HCT116 (cell line): ENCODE results near the gene CNTN4. TPM values are rescaled to one million over a fixed set of nuclear protein-coding genes. Genes with fewer than 3 reads are reported as not detected.

Experiments
- ATAC-seq: fragments of 200-7000 bp; cut with Tn5 transposase; 2 replicates; pipeline ENCODE4 v1.9.1; 2020; ENCODE audit warnings: mild to moderate bottlenecking, moderate library complexity
- BruUV-seq: library from RNA; stranded (reverse); fragments of 400-500 nt; replicated peaks from 2 replicates; lab custom pipeline; 2021; lab: Mats Ljungman, UMichigan
- CTCF ChIA-PET: fragments of 300-600 bp; sonication (Branson Sonifier 250); formaldehyde crosslinking; loops from one replicate; lab custom pipeline; 2021; ENCODE audit warnings: antibody characterized with exemption; lab: Charles Lee
- POLR2A ChIA-PET: fragments of 300-600, 350-600 bp; sonication (Branson Sonifier 250); formaldehyde crosslinking; loops from one replicate; lab custom pipeline; 2021; ENCODE audit warnings: antibody characterized with exemption; lab: Charles Lee
- RAD21 ChIA-PET, 2 experiments: fragments of 300-600 bp; sonication (Branson Sonifier 250); formaldehyde crosslinking; loops; one replicate each; lab custom pipeline; 2023; ENCODE audit warnings: low total read pairs in 2 of 2; ENCODE audit not compliant: uncharacterized antibody in 2 of 2, unreplicated experiment in 2 of 2, low non-redundant PET in 1 of 2; lab: Charles Lee
- DNase-seq: peaks from one replicate; pipeline ENCODE4 v3.0.0-alpha.2; 2010; ENCODE audit warnings: low read depth, low spot score
- H2AFZ ChIP-seq: fragments of 200-600 bp; shearing (Covaris generic), sonication (generic); 2 replicates; pipeline ENCODE4 v1.6.1; 2017; ENCODE audit warnings: low read depth, mixed run types, mixed read lengths, antibody characterized with exemption, low read length; ENCODE audit not compliant: poor library complexity, severe bottlenecking
- H3K27ac ChIP-seq: 2 replicates; pipeline ENCODE4 v1.5.1; 2012; ENCODE audit warnings: low read depth, low read length
- H3K27me3 ChIP-seq: fragments of 200-600 bp; sonication (generic); 2 replicates; pipeline ENCODE4 v1.6.1; 2016; ENCODE audit warnings: mixed run types, low read length, mixed read lengths; ENCODE audit not compliant: insufficient read depth
- H3K36me3 ChIP-seq, 2 experiments: fragments of 200-500 bp in 1 of 2; fragments of 200-600 bp in 1 of 2; sonication (Bioruptor generic) in 1 of 2; sonication (generic) in 1 of 2; 2 replicates each; pipeline versions ENCODE4 v1.5.1 to v1.6.1; 2014 to 2016; ENCODE audit warnings: low read length in 2 of 2, inconsistent platforms in 1 of 2, mixed read lengths in 1 of 2, mixed run types in 1 of 2; ENCODE audit not compliant: insufficient read depth in 2 of 2, control insufficient read depth in 1 of 2
- H3K4me1 ChIP-seq, 2 experiments: fragments of 200-600 bp in 1 of 2; sonication (generic) in 1 of 2; 2 replicates each; pipeline versions ENCODE4 v1.5.1 to v1.6.1; 2012 to 2017; ENCODE audit warnings: low read length in 2 of 2, inconsistent platforms in 1 of 2, mild to moderate bottlenecking in 1 of 2, mixed read lengths in 1 of 2, mixed run types in 1 of 2, moderate library complexity in 1 of 2; ENCODE audit not compliant: insufficient read depth in 2 of 2, control insufficient read depth in 1 of 2
- H3K4me2 ChIP-seq: fragments of 200-600 bp; sonication (generic); 2 replicates; pipeline ENCODE4 v1.6.1; 2017; ENCODE audit warnings: mixed run types, low read length, mixed read lengths
- H3K4me3 ChIP-seq, 2 experiments: fragments of 200-600 bp in 1 of 2; sonication (generic) in 1 of 2; replicated peaks in 1 of 2; 2 replicates each; pipeline ENCODE4 v1.5.1; 2011 to 2016; ENCODE audit warnings: low read length in 2 of 2, control low read depth in 1 of 2, low read depth in 1 of 2, mild to moderate bottlenecking in 1 of 2, mixed read lengths in 1 of 2, mixed run types in 1 of 2
- H3K79me2 ChIP-seq: fragments of 200-600 bp; sonication (generic); 2 replicates; pipeline ENCODE4 v1.6.1; 2017; ENCODE audit warnings: mild to moderate bottlenecking, mixed run types, low read length, moderate library complexity, mixed read lengths; ENCODE audit not compliant: insufficient read depth
- H3K9ac ChIP-seq: fragments of 200-600 bp; sonication (generic); 2 replicates; pipeline ENCODE4 v1.6.1; 2016; ENCODE audit warnings: low read length, mixed read lengths
- H3K9me2 ChIP-seq: fragments of 200-600 bp; sonication (generic), shearing (Covaris generic); 2 replicates; pipeline ENCODE4 v1.6.1; 2017; ENCODE audit warnings: mixed run types, mild to moderate bottlenecking, moderate library complexity; ENCODE audit not compliant: insufficient read depth
- H3K9me3 ChIP-seq, 2 experiments: fragments of 200-500 bp in 1 of 2; fragments of 200-600 bp in 1 of 2; sonication (Bioruptor generic) in 1 of 2; sonication (generic) in 1 of 2; 2 replicates each; pipeline ENCODE4 v1.6.1; 2014 to 2017; ENCODE audit warnings: low read length in 2 of 2, mixed read lengths in 2 of 2, inconsistent platforms in 1 of 2, low read depth in 1 of 2, mild to moderate bottlenecking in 1 of 2, mixed run types in 1 of 2, moderate library complexity in 1 of 2; ENCODE audit not compliant: control insufficient read depth in 1 of 2, insufficient read depth in 1 of 2
- H4K20me1 ChIP-seq: fragments of 200-600 bp; sonication (generic), shearing (Covaris generic); 2 replicates; pipeline ENCODE4 v1.6.1; 2017; ENCODE audit warnings: mixed run types, mild to moderate bottlenecking, moderate library complexity; ENCODE audit not compliant: insufficient read depth
- CBX3 ChIP-seq: IDR thresholded peaks from 2 replicates; pipeline ENCODE4 v1.6.1; 2012; ENCODE audit warnings: low read depth
- CEBPB ChIP-seq: IDR thresholded peaks from 2 replicates; pipeline ENCODE4 v1.6.1; 2012; ENCODE audit warnings: low read depth
- EGR1 ChIP-seq: IDR thresholded peaks from 2 replicates; pipeline ENCODE4 v1.6.1; 2012; ENCODE audit warnings: low read depth
- ELF1 ChIP-seq: IDR thresholded peaks from 2 replicates; pipeline ENCODE4 v1.6.1; 2012; ENCODE audit warnings: low read depth, borderline replicate concordance
- EZH2 ChIP-seq: fragments of 200-600 bp; sonication (generic); IDR thresholded peaks from 2 replicates; pipeline ENCODE4 v1.6.1; 2017; ENCODE audit warnings: antibody characterized with exemption, mixed run types
- EZH2phosphoT487 ChIP-seq: fragments of 200-600 bp; IDR thresholded peaks from 2 replicates; pipeline ENCODE4 v1.6.1; 2018; ENCODE audit warnings: antibody characterized with exemption, borderline replicate concordance
- RAD21 ChIP-seq: IDR thresholded peaks from 2 replicates; pipeline ENCODE4 v1.6.1; 2012; ENCODE audit warnings: low read depth, mild to moderate bottlenecking
- REST ChIP-seq: IDR thresholded peaks from 2 replicates; pipeline ENCODE4 v1.6.1; 2012; ENCODE audit warnings: low read depth
- SIN3A ChIP-seq: IDR thresholded peaks from 2 replicates; pipeline ENCODE4 v1.6.1; 2012; ENCODE audit warnings: low read depth
- SP1 ChIP-seq: IDR thresholded peaks from 2 replicates; pipeline ENCODE4 v1.6.1; 2012; ENCODE audit warnings: low read depth
- SRF ChIP-seq: IDR thresholded peaks from 2 replicates; pipeline ENCODE4 v1.6.1; 2012; ENCODE audit warnings: low read depth
- TCF7L2 ChIP-seq: IDR thresholded peaks from 2 replicates; pipeline ENCODE4 v1.7.0; 2011; ENCODE audit warnings: borderline replicate concordance, inconsistent platforms; ENCODE audit not compliant: insufficient read depth, insufficient read length; ENCODE audit errors: extremely low read depth
- ZFX ChIP-seq: fragments of 450-650 bp; IDR thresholded peaks from 2 replicates; pipeline ENCODE4 v1.6.1; 2017
- ZNF274 ChIP-seq: fragments of 200-500 bp; sonication (Bioruptor generic); IDR thresholded peaks from 2 replicates; pipeline ENCODE4 v1.6.1; 2014; ENCODE audit warnings: mild to moderate bottlenecking, low read depth, low read length, inconsistent platforms
- intact Hi-C: fragments of 100-400 bp; cut with micrococcal nuclease; formaldehyde crosslinking; loops from 2 replicates; pipeline ENCODE4 v1.10.0; 2022
- total RNA-seq: library from RNA; stranded (reverse); gene quantifications from one replicate; pipeline ENCODE4 v1.2.1, GENCODE V29; 2021; ENCODE audit not compliant: unreplicated experiment
- TF ChIP-seq, protein P1 (sequence below): IDR thresholded peaks from 2 replicates; pipeline ENCODE4 v1.6.1; 2012
- TF ChIP-seq, protein P2 (sequence below): IDR thresholded peaks from 2 replicates; pipeline ENCODE4 v1.6.1; 2012
- TF ChIP-seq, protein P3 (sequence below): IDR thresholded peaks from 2 replicates; pipeline ENCODE4 v1.6.1; 2011; ENCODE audit warnings: mild to moderate bottlenecking, low read length, moderate library complexity; ENCODE audit not compliant: insufficient replicate concordance; ENCODE audit errors: extremely low read depth

Gene CNTN4
- total RNA-seq, 1 experiment from 2014 or later = not detected

GRCh38 chr3:2099779-2100191 is 1.1 kb downstream of the CNTN4 start:
- RAD21 ChIA-PET = no interaction called here
- Histone ChIP-seq H3K36me3 (no peaks in the 10 kb centered on the region), H3K9ac (no peak overlapping the region)

DNA sequence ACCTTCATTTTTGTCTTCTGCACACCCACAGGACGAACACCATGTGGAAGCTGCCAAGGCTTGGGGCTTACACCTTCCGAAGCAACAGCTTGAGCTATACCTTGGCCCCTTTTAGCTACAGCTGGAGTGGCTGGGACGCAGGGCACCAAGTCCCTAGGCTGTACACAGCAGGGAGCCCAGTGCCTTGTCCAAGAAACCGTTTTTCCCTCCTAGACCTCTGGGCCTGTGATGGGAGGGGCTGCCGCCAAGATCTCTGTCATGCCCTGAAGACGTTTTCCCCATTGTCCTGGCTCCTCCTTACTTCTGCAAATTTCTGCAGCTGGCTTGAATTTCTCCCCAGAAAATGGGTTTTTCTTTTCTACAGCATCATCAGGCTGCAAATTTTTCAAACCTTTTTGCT is 7.8 kb downstream of the CNTN4 start:
- RAD21 ChIA-PET = no interaction called here

More at GRCh38 chr3:2099779-2100191, 1.1 kb downstream of the CNTN4 start:
- Histone ChIP-seq H3K4me1 (no peaks in the 10 kb centered on the region), H4K20me1 (no peaks in the 10 kb centered on the region), H3K79me2 (no peaks in the 10 kb centered on the region), H3K9me3 (peaks cover 4 to 9% of the 10 kb centered on the region in 2 experiments; a peak in 2 of 4 replicates), H2AFZ (no peak overlapping the region), H3K27ac (no peak overlapping the region), H3K27me3 (no peaks in the 10 kb centered on the region), H3K4me2 (no peak overlapping the region), H3K4me3 (no peak overlapping the region), H3K9me2 (no peaks in the 10 kb centered on the region)
- TF ChIP-seq EGR1 = no peak
- no peak for TF ChIP-seq CBX3
- POLR2A ChIA-PET = no interaction called here
- BruUV-seq = no TSS peak
- ATAC-seq (no peak), DNase-seq (no peak)
- CTCF ChIA-PET = no interaction called here
- intact Hi-C loops = no loop called here

More for the DNA sequence above, 7.8 kb downstream of the CNTN4 start:
- ChIA-PET CTCF (no interaction called here), POLR2A (no interaction called here)
- Histone ChIP-seq H4K20me1 (no peaks in the 10 kb centered on the region), H3K36me3 (no peaks in the 10 kb centered on the region), H3K79me2 (no peaks in the 10 kb centered on the region), H3K9me2 (no peaks in the 10 kb centered on the region), H3K9ac (no peak overlapping the region), H3K4me3 (no peak overlapping the region), H3K4me2 (no peak overlapping the region), H2AFZ (no peak overlapping the region), H3K4me1 (no peaks in the 10 kb centered on the region)
- BruUV-seq = no TSS peak
- intact Hi-C loops = no loop called here
- TF ChIP-seq EZH2phosphoT487 (no peak), SRF (no peak), CEBPB (no peak), SP1 (no peak), EZH2 (no peak), RAD21 (no peak), ZFX (no peak), ZNF274 (no peak), REST (no peak), ELF1 (no peak), CBX3 (no peak), TCF7L2 (no peak), SIN3A (no peak)
- TF ChIP-seq, protein P1, sequence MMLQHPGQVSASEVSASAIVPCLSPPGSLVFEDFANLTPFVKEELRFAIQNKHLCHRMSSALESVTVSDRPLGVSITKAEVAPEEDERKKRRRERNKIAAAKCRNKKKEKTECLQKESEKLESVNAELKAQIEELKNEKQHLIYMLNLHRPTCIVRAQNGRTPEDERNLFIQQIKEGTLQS = no peak
- TF ChIP-seq, protein P2, sequence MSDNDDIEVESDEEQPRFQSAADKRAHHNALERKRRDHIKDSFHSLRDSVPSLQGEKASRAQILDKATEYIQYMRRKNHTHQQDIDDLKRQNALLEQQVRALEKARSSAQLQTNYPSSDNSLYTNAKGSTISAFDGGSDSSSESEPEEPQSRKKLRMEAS = no peak
- TF ChIP-seq, protein P3, sequence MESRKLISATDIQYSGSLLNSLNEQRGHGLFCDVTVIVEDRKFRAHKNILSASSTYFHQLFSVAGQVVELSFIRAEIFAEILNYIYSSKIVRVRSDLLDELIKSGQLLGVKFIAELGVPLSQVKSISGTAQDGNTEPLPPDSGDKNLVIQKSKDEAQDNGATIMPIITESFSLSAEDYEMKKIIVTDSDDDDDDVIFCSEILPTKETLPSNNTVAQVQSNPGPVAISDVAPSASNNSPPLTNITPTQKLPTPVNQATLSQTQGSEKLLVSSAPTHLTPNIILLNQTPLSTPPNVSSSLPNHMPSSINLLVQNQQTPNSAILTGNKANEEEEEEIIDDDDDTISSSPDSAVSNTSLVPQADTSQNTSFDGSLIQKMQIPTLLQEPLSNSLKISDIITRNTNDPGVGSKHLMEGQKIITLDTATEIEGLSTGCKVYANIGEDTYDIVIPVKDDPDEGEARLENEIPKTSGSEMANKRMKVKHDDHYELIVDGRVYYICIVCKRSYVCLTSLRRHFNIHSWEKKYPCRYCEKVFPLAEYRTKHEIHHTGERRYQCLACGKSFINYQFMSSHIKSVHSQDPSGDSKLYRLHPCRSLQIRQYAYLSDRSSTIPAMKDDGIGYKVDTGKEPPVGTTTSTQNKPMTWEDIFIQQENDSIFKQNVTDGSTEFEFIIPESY = no peak
- TF ChIP-seq, all 23 proteins: peak for 0
- no peak for ATAC-seq
- H3K9me3 ChIP-seq = peaks cover 5 to 20% of the 10 kb centered on the region in 2 experiments; a peak in 2 of 4 replicates
- DNase-seq = no peak
- H3K27ac ChIP-seq = no peak overlapping the region
- no peaks in the 10 kb centered on the region for H3K27me3 ChIP-seq
